Measurements from ENCODE around the gene C10orf88. TPM values are rescaled to one million over a fixed set of nuclear protein-coding genes. Genes with fewer than 3 reads are reported as not detected.

The C10orf88 gene
- total RNA-seq, 1 donor from 2014 or later = 14.3 TPM

DNA sequence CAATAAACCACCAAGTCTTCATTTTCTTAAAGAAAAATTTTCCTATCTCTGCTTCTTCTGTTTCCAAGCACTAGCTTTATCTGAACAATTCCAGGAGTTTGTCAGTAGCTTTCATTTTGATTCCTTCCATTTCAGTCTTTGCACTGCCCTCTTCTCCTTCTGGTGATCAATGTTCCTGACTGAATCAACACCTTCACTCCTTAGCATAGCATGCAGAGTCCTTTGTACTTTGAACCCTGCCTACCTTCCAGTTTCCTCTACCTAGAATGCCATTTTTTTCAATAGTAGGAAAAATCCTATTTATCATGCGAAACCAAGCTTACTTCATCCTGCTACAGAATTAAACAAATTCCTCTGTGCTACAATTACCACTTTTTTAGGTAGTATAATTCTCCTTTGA lies 1.9 kb upstream of the C10orf88 start:
- Histone ChIP-seq H3K9ac (ENCODE audit: low read length) (no peak overlapping the region), H3K4me3 (ENCODE audit: insufficient read depth, low read depth, low read length) (no peak overlapping the region), H2AFZ (ENCODE audit: low read depth, low read length) (no peak overlapping the region), H3K27me3 (ENCODE audit: insufficient read depth, low read length) (no peaks in the 10 kb centered on the region), H3K4me1 (ENCODE audit: insufficient read depth, low read length) (peaks cover 8% of the 10 kb centered on the region), H3K9me3 (ENCODE audit: insufficient read depth, low read depth, low read length) (peaks cover 7% of the 10 kb centered on the region), H3K4me2 (ENCODE audit: low read length) (no peak overlapping the region), H3K27ac (ENCODE audit: low read depth, low read length) (no peak overlapping the region), H3K36me3 (ENCODE audit: insufficient read depth, low read length) (no peaks in the 10 kb centered on the region), H4K20me1 (ENCODE audit: insufficient read depth, low read length) (no peaks in the 10 kb centered on the region), H3K79me2 (ENCODE audit: insufficient read depth, low read length) (peaks cover 16% of the 10 kb centered on the region)
- Mint-ChIP-seq H3K4me3 (ENCODE audit: unreplicated experiment) (no peak overlapping the region), H3K27me3 (ENCODE audit: low read depth, unreplicated experiment) (no peaks in the 10 kb centered on the region), H3K9me3 (ENCODE audit: unreplicated experiment) (peaks cover 8% of the 10 kb centered on the region), H3K4me1 (ENCODE audit: low read depth, unreplicated experiment) (peaks cover 6% of the 10 kb centered on the region), H3K36me3 (ENCODE audit: low read depth, unreplicated experiment) (peaks cover 2% of the 10 kb centered on the region), H3K27ac (ENCODE audit: unreplicated experiment) (no peak overlapping the region)
- TF ChIP-seq, protein P1, sequence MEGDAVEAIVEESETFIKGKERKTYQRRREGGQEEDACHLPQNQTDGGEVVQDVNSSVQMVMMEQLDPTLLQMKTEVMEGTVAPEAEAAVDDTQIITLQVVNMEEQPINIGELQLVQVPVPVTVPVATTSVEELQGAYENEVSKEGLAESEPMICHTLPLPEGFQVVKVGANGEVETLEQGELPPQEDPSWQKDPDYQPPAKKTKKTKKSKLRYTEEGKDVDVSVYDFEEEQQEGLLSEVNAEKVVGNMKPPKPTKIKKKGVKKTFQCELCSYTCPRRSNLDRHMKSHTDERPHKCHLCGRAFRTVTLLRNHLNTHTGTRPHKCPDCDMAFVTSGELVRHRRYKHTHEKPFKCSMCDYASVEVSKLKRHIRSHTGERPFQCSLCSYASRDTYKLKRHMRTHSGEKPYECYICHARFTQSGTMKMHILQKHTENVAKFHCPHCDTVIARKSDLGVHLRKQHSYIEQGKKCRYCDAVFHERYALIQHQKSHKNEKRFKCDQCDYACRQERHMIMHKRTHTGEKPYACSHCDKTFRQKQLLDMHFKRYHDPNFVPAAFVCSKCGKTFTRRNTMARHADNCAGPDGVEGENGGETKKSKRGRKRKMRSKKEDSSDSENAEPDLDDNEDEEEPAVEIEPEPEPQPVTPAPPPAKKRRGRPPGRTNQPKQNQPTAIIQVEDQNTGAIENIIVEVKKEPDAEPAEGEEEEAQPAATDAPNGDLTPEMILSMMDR (IDR thresholded peaks at IDR 0.05; ENCODE audit: insufficient read depth, low read depth, low read length) = no peak
- no peak for TF ChIP-seq EZH2 (IDR thresholded peaks at IDR 0.05; ENCODE audit: insufficient read depth, low read length)
- DNase-seq (ENCODE audit: low read depth) = no peak
- no peak for FAIRE-seq

DNA sequence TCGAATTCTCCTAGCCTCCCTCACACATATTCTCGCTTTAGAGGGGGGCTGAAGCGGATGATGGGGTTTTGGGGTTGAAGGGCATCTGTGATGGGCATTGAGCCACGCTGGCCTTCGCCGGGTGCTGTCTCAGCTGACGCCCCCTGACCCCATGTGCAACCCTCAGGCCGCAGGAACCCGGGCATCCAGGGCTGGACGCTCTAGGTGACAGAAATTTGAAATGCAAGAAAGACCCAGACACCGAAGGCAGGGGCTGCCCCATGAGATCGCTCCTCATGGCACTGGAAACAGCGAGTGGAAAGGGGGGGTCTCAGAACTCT lies 664 bp upstream of the C10orf88 start:
- no peak overlapping the region for H3K27ac Mint-ChIP-seq (ENCODE audit: unreplicated experiment)
- no peak overlapping the region for H3K27ac ChIP-seq (ENCODE audit: low read depth, low read length)
- H3K36me3 ChIP-seq (ENCODE audit: insufficient read depth, low read length) = no peaks in the 10 kb centered on the region
- peaks cover 16% of the 10 kb centered on the region for H3K79me2 ChIP-seq (ENCODE audit: insufficient read depth, low read length)
- H3K4me2 ChIP-seq (ENCODE audit: low read length) = peak overlapping the region; percentile 99
- FAIRE-seq (no peak), DNase-seq (ENCODE audit: low read depth) (no peak)
- TF ChIP-seq, protein P1 (IDR thresholded peaks at IDR 0.05; ENCODE audit: insufficient read depth, low read depth, low read length) = no peak
- no peak for TF ChIP-seq EZH2 (IDR thresholded peaks at IDR 0.05; ENCODE audit: insufficient read depth, low read length)
- H3K4me3 ChIP-seq (ENCODE audit: insufficient read depth, low read depth, low read length) = peak overlapping the region; percentile 74
- H3K27me3 ChIP-seq (ENCODE audit: insufficient read depth, low read length) = no peaks in the 10 kb centered on the region
- peak overlapping the region; percentile 100 for H2AFZ ChIP-seq (ENCODE audit: low read depth, low read length)
- peaks cover 6% of the 10 kb centered on the region for H3K4me1 Mint-ChIP-seq (ENCODE audit: low read depth, unreplicated experiment)
- peaks cover 4% of the 10 kb centered on the region for H4K20me1 ChIP-seq (ENCODE audit: insufficient read depth, low read length)
- no peak overlapping the region for H3K9ac ChIP-seq (ENCODE audit: low read length)
- peaks cover 2% of the 10 kb centered on the region for H3K36me3 Mint-ChIP-seq (ENCODE audit: low read depth, unreplicated experiment)
- peaks cover 8% of the 10 kb centered on the region for H3K9me3 Mint-ChIP-seq (ENCODE audit: unreplicated experiment)
- peaks cover 7% of the 10 kb centered on the region for H3K9me3 ChIP-seq (ENCODE audit: insufficient read depth, low read depth, low read length)
- H3K27me3 Mint-ChIP-seq (ENCODE audit: low read depth, unreplicated experiment) = no peaks in the 10 kb centered on the region
- H3K4me1 ChIP-seq (ENCODE audit: insufficient read depth, low read length) = peaks cover 8% of the 10 kb centered on the region
- peak overlapping the region; percentile 80 for H3K4me3 Mint-ChIP-seq (ENCODE audit: unreplicated experiment)

DNA sequence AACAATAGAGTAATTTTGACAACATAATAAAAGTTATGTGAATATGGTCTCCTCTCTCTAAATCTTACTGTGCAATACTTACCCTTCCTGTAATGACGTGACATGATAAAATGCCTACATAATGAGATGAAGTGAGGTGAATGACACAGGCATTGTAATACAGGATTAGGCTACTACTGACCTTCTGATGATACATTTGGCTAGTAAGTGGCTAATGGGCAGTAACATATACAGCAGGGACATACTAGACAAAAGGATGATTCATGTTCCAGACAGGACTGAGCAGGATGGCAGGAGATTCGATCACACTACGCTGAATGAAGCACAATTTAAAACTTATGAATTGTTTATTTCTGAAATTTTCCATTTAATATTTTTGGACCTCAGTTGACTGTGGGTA lies 4.7 kb downstream of the C10orf88 start:
- no peak for FAIRE-seq
- Histone ChIP-seq H3K9ac (ENCODE audit: low read length) (no peak overlapping the region), H3K4me2 (ENCODE audit: low read length) (no peak overlapping the region), H3K36me3 (ENCODE audit: insufficient read depth, low read length) (no peaks in the 10 kb centered on the region), H3K27ac (ENCODE audit: low read depth, low read length) (no peak overlapping the region), H4K20me1 (ENCODE audit: insufficient read depth, low read length) (peaks cover 4% of the 10 kb centered on the region), H3K27me3 (ENCODE audit: insufficient read depth, low read length) (no peaks in the 10 kb centered on the region), H3K9me3 (ENCODE audit: insufficient read depth, low read depth, low read length) (peaks cover under 1% of the 10 kb centered on the region), H3K79me2 (ENCODE audit: insufficient read depth, low read length) (peaks cover 16% of the 10 kb centered on the region), H2AFZ (ENCODE audit: low read depth, low read length) (no peak overlapping the region), H3K4me3 (ENCODE audit: insufficient read depth, low read depth, low read length) (no peak overlapping the region), H3K4me1 (ENCODE audit: insufficient read depth, low read length) (peaks cover 4% of the 10 kb centered on the region)
- Mint-ChIP-seq H3K27me3 (ENCODE audit: low read depth, unreplicated experiment) (no peaks in the 10 kb centered on the region), H3K36me3 (ENCODE audit: low read depth, unreplicated experiment) (peaks cover 5% of the 10 kb centered on the region), H3K4me1 (ENCODE audit: low read depth, unreplicated experiment) (peaks cover 9% of the 10 kb centered on the region), H3K9me3 (ENCODE audit: unreplicated experiment) (peaks cover 2% of the 10 kb centered on the region), H3K4me3 (ENCODE audit: unreplicated experiment) (no peak overlapping the region), H3K27ac (ENCODE audit: unreplicated experiment) (no peak overlapping the region)
- no peak for TF ChIP-seq EZH2 (IDR thresholded peaks at IDR 0.05; ENCODE audit: insufficient read depth, low read length)
- TF ChIP-seq, protein P1 (IDR thresholded peaks at IDR 0.05; ENCODE audit: insufficient read depth, low read depth, low read length) = no peak
- DNase-seq (ENCODE audit: low read depth) = no peak
